Measurements from ENCODE around the gene KDM1A. TPM values are rescaled to one million over a fixed set of nuclear protein-coding genes. Genes with fewer than 3 reads are reported as not detected.

Gene KDM1A
- total and polyA plus RNA-seq, 10 of the 15 experiments (the other 5 are each of a cell fraction or from before 2014, with no cell fraction given): 39.2 to 118 (median 98.9) TPM

GRCh38 chr1:23026568-23026967 lies 7.3 kb downstream of the KDM1A start (continued):
- TF ChIP-seq BCLAF1 (IDR thresholded peaks at IDR 0.05): no peak
- no peak for TF ChIP-seq MTA2 (IDR thresholded peaks at IDR 0.05; ENCODE audit: low read depth)

- DNase-seq (ENCODE audit: low read depth, low spot score): no peak
- POLR2A ChIA-PET: interaction anchor here (0.6 to 0.7 kb wide), 5 partner anchors 71 to 1247 kb away, joined by 3 to 4 read pairs (median 3); no protein-coding TSS in a partner anchor
- ATAC-seq: no peak
- WGBS (ENCODE audit: insufficient coverage, insufficient replicate concordance, low lambda C conversion rate, missing lambda C conversion rate): 60% methylated on average over 1 of the region's 4 CpGs
- Histone ChIP-seq H3K79me2 (ENCODE audit: control insufficient read depth, insufficient read depth, low read length) (peaks cover 96% of the 10 kb centered on the region), H4K20me1 (ENCODE audit: control insufficient read depth, insufficient read depth) (no peaks in the 10 kb centered on the region), H3K27ac (ENCODE audit: control insufficient read depth, insufficient read depth) (no peak overlapping the region; the same call in 1 of the 2 replicates), H3K27me3 (replicated peaks in 1 of 2; ENCODE audit: control insufficient read depth in 2 of 2, insufficient read depth in 2 of 2, low read length in 1 of 2) (no peaks in the 10 kb centered on the region), H3K4me1 (ENCODE audit: control insufficient read depth, insufficient read depth, low read length) (peaks cover 36% of the 10 kb centered on the region), H3K4me3 (no peak overlapping the region), H3K4me2 (ENCODE audit: control insufficient read depth, insufficient read depth) (no peak overlapping the region), H3K9me3 (replicated peaks; ENCODE audit: control insufficient read depth, insufficient read depth, low read length) (no peaks in the 10 kb centered on the region; the same call in 2 of the 3 replicates), H2AFZ (ENCODE audit: control insufficient read depth, low read depth, low read length) (no peak overlapping the region), H3K36me3 (ENCODE audit: control insufficient read depth in 2 of 2, insufficient read depth in 2 of 2, low read length in 1 of 2) (no peaks in the 10 kb centered on the region), H3K9ac (ENCODE audit: control insufficient read depth, insufficient read depth, low read length) (no peak overlapping the region)
- intact Hi-C loops (cut with micrococcal nuclease; ENCODE audit: unreplicated experiment) (no loop called here), in situ Hi-C loops (cut with MboI) (no loop called here)
- BruUV-seq (replicated peaks): no TSS peak
- CTCF ChIA-PET: no interaction called here
- RAD21 ChIA-PET (ENCODE audit: unreplicated experiment): no interaction called here
- TF ChIP-seq ZNF274 (IDR thresholded peaks at IDR 0.05; ENCODE audit: insufficient read depth, insufficient read length) (no peak), TBL1XR1 (IDR thresholded peaks at IDR 0.05; ENCODE audit: low read depth, low read length) (no peak), ZNF217 (IDR thresholded peaks at IDR 0.05) (no peak), IRF4 (IDR thresholded peaks at IDR 0.05; ENCODE audit: low read depth, low read length) (no peak), CBFB (IDR thresholded peaks at IDR 0.05; ENCODE audit: low read depth) (no peak)
- SMC1A ChIA-PET (ENCODE audit: uncharacterized antibody, unreplicated experiment): interaction anchor here (0.9 kb wide), 1 partner anchor 92 kb away, joined by 3 read pairs; no protein-coding TSS in a partner anchor
- FAIRE-seq: no peak
Observed at GRCh38 chr1:23027352-23027907, 8.2 kb downstream of the KDM1A start.

Measured in GM12878 (cell line).